CD4-positive, alpha-beta T cell treated with Interleukin-1 beta for 1 hour (primary cell): ENCODE data around the gene LENEP.

ENCODE experiments used
- DNase-seq, 2 donors: peaks; one replicate each; pipeline ENCODE4 v3.0.0-alpha.2; 2020 to 2022

Gene LENEP

GRCh38 chr1:154960446-154961136 lies 32.8 kb upstream of the LENEP start:
- DNase-seq, result no peak

- DNase-seq, result peak; percentile 82 to 84
Observed at GRCh38 chr1:154961207-154962155, 31.9 kb upstream of the LENEP start, which contains the start of gene PYGO2. Gene PYGO2 (minus strand): TSS chr1:154961782. CDS start chr1:154961576, 206 bp downstream.

DNA sequence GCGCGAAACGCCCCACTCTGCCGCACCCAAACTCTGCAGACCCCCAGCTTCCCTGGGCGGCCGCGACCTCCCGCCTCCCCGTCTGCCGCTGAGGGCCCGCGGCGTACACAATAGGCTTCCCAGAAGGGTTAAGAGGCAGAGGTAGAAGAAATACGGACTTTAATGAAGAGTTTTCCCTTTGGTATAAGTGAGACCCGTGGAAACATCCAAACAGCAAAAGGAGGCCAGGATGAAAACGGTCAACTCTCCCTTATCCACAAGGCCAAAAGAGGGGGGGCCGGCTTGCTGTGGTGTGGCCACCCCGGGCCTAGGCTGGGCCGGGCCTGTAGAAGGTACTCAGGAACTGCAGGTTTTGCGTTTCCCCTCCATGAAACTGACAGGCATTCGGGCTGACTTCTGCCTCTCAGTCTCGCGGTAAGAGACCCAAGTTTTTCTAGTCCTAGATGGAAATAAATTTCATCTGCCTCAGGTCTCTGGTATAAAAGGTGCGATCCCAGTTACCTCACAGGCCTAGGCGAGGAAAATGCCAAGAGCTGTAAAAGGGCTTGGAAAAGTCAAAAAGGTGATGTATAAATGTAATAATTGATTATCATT lies 31.1 kb upstream of the LENEP start:
- no peak for DNase-seq

GRCh38 chr1:154962795-154963330 lies 30.5 kb upstream of the LENEP start:
- DNase-seq, result no peak

GRCh38 chr1:154963643-154964042 lies 29.7 kb upstream of the LENEP start:
- DNase-seq, result no peak

DNA sequence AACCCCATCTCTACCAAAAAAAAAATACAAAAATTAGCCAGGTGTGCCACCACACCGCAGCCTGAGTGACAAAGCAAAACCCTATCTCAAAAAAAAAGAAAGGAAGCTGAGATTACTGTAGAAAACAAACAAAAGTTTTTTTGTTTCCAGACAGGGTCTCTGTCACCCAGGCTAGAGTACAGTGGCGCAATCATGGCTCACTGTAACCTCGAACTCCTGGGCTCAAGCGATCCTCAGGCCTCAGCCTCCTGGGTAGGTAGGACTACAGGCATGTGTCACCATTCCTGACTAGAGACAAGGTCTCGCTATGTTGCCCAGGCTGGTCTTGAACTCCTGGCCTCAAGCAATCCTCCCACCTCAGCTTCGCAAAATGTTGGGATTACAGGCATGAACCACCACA lies 29.0 kb upstream of the LENEP start:
- no peak for DNase-seq

DNA sequence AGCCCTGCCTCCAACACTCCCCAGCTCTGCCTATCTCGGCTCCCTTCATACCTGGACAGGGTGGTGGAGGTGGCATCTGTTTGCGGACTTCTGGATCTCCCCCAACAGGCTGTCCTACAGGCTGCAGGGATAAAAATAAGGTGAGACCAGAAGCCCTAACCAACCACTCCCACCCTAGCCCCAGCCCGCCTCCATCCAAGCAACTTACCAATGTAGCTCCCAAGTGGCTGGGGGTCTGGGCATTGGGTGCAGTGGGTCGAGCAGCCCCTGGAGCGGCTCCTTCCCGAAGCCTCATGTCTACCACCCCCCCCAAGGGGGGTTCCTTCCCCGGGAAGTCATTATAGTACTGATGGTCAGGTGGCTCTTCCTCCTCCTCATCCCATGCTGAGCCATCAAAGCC lies 27.3 kb upstream of the LENEP start:
- DNase-seq, result no peak

DNA sequence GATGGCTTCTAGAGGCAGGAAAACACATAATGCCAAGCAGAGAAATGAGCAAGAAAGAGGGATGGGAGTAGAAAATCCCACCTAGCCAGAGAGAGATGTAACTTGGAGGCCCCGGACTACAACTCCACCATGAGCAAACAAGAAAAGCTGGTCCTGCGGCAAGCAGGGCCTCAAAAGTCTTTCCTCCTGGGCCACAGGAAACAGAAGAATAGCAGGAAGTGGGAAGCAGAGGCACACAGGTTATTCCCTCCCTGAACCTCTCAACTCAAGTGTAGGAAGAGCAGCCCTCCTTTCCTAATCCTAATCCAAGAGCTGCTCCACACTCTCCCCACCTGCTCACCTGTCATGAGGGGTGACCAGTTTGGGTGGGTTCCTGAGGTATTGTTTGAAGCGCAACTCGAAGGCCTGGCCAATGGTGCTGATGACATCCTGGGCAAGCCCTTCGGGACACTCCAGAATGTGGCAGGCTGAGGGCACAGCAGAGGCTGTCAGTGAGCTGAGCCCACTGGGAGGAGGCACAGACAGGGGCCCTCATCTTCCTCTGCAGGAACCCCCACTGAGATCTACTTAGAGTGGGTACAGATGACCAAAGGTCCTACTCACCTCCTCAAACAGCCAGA lies 25.9 kb upstream of the LENEP start:
- DNase-seq, result no peak

GRCh38 chr1:154968731-154969130 lies 24.7 kb upstream of the LENEP start:
- DNase-seq, result no peak

GRCh38 chr1:154969246-154969645 lies 24.1 kb upstream of the LENEP start:
- DNase-seq, result no peak

- DNase-seq, result no peak
Observed at GRCh38 chr1:154969860-154970452, 23.4 kb upstream of the LENEP start.

- DNase-seq, result peak in 1 of 2 donors; percentile 66
Observed at GRCh38 chr1:154970631-154971340, 22.6 kb upstream of the LENEP start, which contains the start of gene SHC1. Gene SHC1 (minus strand): TSS chr1:154970747. CDS start chr1:154970526, 221 bp downstream.

- DNase-seq, result no peak
Observed at GRCh38 chr1:154971341-154971998, 21.9 kb upstream of the LENEP start.

DNA sequence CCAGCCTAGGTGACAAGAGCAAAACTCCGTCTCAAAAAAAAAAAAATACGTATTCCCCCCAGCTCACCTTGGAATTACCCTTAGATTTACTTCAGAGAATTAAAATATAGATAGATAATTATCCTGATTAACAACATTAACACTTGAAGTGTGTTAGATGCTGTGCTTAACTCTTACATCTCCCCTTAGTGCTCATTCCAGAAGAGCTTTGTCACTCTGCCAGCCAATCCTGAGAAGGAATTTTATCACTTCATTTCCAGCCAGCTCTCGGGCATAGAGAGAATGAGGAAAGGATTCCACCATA lies 21.2 kb upstream of the LENEP start:
- no peak for DNase-seq

DNA sequence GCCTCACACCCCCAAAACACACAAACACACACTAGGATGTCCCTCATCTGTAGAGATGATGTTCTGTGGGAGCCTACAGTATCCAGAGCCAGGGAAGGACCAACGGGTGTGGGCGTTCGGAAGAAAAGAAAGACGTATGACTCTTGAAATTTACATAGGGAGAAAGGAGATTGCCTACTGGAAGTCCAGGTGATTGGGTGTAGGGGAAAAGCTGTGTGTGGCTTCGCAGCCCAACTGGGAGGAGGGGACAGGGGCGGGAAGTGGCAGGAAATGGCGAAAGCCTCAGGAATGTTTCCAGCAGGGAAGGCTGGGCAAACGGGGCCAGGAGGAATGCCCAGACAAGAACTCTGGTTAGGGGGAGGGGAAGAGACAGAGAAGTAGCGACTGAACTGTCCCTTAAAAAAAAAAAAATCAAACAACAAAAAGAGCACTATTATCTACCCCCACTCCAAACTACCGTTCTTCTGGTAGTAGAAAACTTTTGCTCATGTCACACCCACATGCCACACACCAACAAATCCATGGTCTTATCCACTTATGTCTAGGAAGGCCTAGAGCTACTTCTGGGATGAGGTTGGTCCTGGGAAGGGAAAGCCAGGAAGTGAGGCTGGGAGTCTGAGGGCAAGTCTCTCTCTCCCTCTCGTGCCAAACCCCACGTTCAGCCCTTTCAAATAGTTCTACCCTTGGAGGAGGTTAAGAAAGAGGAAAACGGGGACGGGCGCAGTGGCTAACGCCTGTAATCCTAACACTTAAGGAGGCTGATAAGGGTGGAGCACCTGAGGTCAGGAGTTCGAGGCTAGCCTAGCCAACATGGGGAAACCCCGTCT lies 20.7 kb upstream of the LENEP start:
- no peak for DNase-seq

DNA sequence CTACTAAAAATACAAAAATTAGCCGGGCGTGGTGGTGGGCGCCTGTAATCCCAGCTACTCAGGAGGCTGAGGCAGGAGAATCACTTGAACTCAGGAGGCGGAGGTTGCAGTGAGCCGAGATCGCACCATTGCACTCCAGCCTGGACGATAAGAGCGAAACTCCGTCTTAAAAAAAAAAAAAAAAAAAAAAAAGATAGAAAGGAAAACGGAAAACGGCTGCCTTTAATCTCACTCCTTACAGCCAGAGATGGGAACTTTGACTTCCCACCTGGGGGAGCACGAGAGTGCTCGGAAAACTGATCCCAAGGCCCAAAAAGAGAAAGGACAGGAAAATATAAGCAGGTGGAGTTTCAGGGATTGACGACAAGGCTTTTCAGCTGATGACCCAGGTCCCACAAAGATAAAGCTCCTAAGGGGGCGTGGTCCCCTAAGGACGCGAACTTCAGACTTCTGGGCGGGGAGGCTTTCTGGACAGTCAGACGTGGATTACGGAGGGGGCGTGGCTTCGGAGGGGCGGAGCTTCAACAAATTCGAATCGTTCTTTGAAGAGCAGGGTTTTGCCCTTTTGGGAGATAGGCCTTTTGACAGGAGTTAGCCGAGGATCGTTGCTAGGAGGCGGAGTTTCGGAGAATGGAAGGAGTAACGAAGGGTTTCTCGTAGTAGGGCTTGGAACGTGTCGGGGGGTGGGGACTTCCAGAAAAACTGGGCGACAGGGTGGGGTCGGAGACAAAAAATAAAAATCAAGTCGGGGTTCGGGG lies 19.9 kb upstream of the LENEP start:
- DNase-seq, result peak; percentile 93 to 94

DNA sequence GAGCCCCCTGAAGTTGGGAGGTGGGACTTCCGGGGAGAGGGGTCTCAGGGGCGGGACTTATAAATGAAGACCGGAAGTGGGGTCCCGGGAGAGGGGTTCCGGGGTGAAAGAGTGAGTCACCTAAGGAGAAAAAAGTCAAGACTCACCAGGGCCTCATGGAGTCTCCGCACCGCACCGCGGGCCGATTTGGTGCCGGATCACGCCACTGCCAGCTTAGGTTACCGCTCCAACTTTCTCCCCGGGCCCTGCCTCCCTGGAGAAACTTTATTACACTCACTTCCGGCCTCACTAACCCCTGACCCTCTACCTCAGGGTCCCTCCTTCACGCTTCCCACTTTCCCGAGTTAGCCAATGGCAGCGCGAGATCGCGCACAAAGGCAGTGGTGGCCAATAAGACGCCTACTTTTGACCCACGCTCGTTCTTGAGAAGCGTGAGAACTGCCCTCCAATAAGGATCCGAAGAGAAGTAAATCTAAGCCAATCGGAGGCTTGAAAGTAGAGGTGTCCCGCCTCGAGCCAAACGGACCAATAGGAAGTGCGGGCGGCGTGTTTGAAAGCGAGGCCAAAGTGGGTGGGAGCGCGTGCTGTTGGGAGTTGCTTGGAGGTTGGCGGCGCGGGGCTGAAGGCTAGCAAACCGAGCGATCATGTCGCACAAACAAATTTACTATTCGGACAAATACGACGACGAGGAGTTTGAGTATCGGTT lies 19.1 kb upstream of the LENEP start, which contains the start of gene CKS1B:
TSS of gene CKS1B (plus strand) at position 580 of the 706 bp plus-strand sequence. CDS start at position 645, 65 bp downstream.
- DNase-seq, result peak; percentile 99

- peak; percentile 95 to 96 for DNase-seq
Observed at GRCh38 chr1:154974808-154975408, 18.5 kb upstream of the LENEP start.
